H9 (cell line): ENCODE measurements around the gene BAG3. TPM values are rescaled to one million over a fixed set of nuclear protein-coding genes. Genes with fewer than 3 reads are reported as not detected.

Experiments
- DNase-seq: peaks from one replicate; pipeline ENCODE4 v3.0.0-alpha.2; 2017
- H2AFZ ChIP-seq: one replicate; pipeline ENCODE4 v1.6.1; 2013; ENCODE audit warnings: mild to moderate bottlenecking, low read length, control low read depth, moderate library complexity
- H2AK5ac ChIP-seq: 2 replicates; pipeline ENCODE4 v1.6.1; 2013; ENCODE audit warnings: low read length, control low read depth, mixed read lengths; ENCODE audit not compliant: insufficient read length
- H2BK120ac ChIP-seq: one replicate; pipeline ENCODE4 v1.6.1; 2013; ENCODE audit warnings: low read depth, mild to moderate bottlenecking, low read length, control low read depth, inconsistent platforms; ENCODE audit not compliant: poor library complexity, severe bottlenecking
- H2BK12ac ChIP-seq: 2 replicates; pipeline ENCODE4 v1.6.1; 2013; ENCODE audit warnings: low read length, control low read depth, mixed read lengths, low read depth; ENCODE audit not compliant: insufficient read length
- H2BK15ac ChIP-seq: 2 replicates; pipeline ENCODE4 v1.6.1; 2013; ENCODE audit warnings: low read depth, low read length, control low read depth
- H2BK20ac ChIP-seq: one replicate; pipeline ENCODE4 v1.6.1; 2013; ENCODE audit warnings: low read depth, mild to moderate bottlenecking, low read length, control low read depth, inconsistent platforms; ENCODE audit not compliant: poor library complexity, severe bottlenecking
- H2BK5ac ChIP-seq: 2 replicates; pipeline ENCODE4 v1.6.1; 2013; ENCODE audit warnings: low read length, control low read depth, mixed read lengths; ENCODE audit not compliant: insufficient read length
- H3K14ac ChIP-seq: 2 replicates; pipeline ENCODE4 v1.6.1; 2013; ENCODE audit warnings: low read length, control low read depth; ENCODE audit not compliant: insufficient read depth
- H3K18ac ChIP-seq: 2 replicates; pipeline ENCODE4 v1.6.1; 2013; ENCODE audit warnings: low read depth, mild to moderate bottlenecking, mixed read lengths, low read length, control low read depth; ENCODE audit not compliant: insufficient read length
- H3K23ac ChIP-seq: 2 replicates; pipeline ENCODE4 v1.6.1; 2013; ENCODE audit warnings: low read length, control low read depth, mixed read lengths, low read depth; ENCODE audit not compliant: insufficient read length
- H3K23me2 ChIP-seq: 2 replicates; pipeline ENCODE4 v1.6.1; 2013; ENCODE audit warnings: low read depth, mild to moderate bottlenecking, mixed read lengths, low read length, control low read depth; ENCODE audit not compliant: insufficient read length, poor library complexity, severe bottlenecking
- H3K27ac ChIP-seq: 2 replicates; pipeline ENCODE4 v1.5.1; 2013; ENCODE audit warnings: low read length, control low read depth, mixed read lengths, low read depth; ENCODE audit not compliant: insufficient read length
- H3K27me3 ChIP-seq: 2 replicates; pipeline ENCODE4 v1.6.1; 2013; ENCODE audit warnings: low read length, control low read depth, inconsistent platforms; ENCODE audit not compliant: insufficient read depth
- H3K4ac ChIP-seq: 2 replicates; pipeline ENCODE4 v1.6.1; 2013; ENCODE audit warnings: low read depth, mild to moderate bottlenecking, control low read depth, inconsistent platforms, low read length, moderate library complexity
- H3K4me1 ChIP-seq: 2 replicates; pipeline ENCODE4 v1.6.1; 2013; ENCODE audit warnings: low read length, control low read depth, inconsistent platforms; ENCODE audit not compliant: insufficient read depth
- H3K4me2 ChIP-seq: 2 replicates; pipeline ENCODE4 v1.6.1; 2013; ENCODE audit warnings: low read length, control low read depth, mixed read lengths; ENCODE audit not compliant: insufficient read length, insufficient read depth
- H3K56ac ChIP-seq: 2 replicates; pipeline ENCODE4 v1.6.1; 2013; ENCODE audit warnings: low read depth, mild to moderate bottlenecking, mixed read lengths, low read length, control low read depth; ENCODE audit not compliant: insufficient read length
- H3K79me1 ChIP-seq: 2 replicates; pipeline ENCODE4 v1.6.1; 2013; ENCODE audit warnings: low read depth, mild to moderate bottlenecking, moderate library complexity, low read length, control low read depth, inconsistent platforms; ENCODE audit not compliant: insufficient read depth, poor library complexity, severe bottlenecking
- H3K79me2 ChIP-seq: 2 replicates; pipeline ENCODE4 v1.6.1; 2013; ENCODE audit warnings: low read length, control low read depth, inconsistent platforms; ENCODE audit not compliant: insufficient read depth
- H3K9ac ChIP-seq: 2 replicates; pipeline ENCODE4 v1.6.1; 2013; ENCODE audit warnings: low read length, control low read depth, mixed read lengths; ENCODE audit not compliant: insufficient read length; ENCODE audit errors: extremely low read depth
- H3K9me3 ChIP-seq: one replicate; pipeline ENCODE4 v1.6.1; 2013; ENCODE audit warnings: low read depth, low read length, inconsistent platforms; ENCODE audit not compliant: control insufficient read depth
- H3T11ph ChIP-seq: one replicate; pipeline ENCODE4 v1.6.1; 2013; ENCODE audit warnings: mild to moderate bottlenecking, low read length, control low read depth, inconsistent platforms
- H4K20me1 ChIP-seq: one replicate; pipeline ENCODE4 v1.6.1; 2013; ENCODE audit not compliant: control insufficient read depth, insufficient read length, insufficient read depth
- H4K5ac ChIP-seq: 2 replicates; pipeline ENCODE4 v1.6.1; 2013; ENCODE audit warnings: low read depth, mild to moderate bottlenecking, mixed read lengths, low read length, control low read depth; ENCODE audit not compliant: insufficient read length
- H4K8ac ChIP-seq: replicated peaks from 2 replicates; pipeline ENCODE4 v1.6.1; 2013; ENCODE audit warnings: low read length, control low read depth, mixed read lengths, low read depth; ENCODE audit not compliant: insufficient read length
- H4K91ac ChIP-seq: 2 replicates; pipeline ENCODE4 v1.6.1; 2013; ENCODE audit warnings: low read depth, mild to moderate bottlenecking, moderate library complexity, mixed read lengths, low read length, control low read depth; ENCODE audit not compliant: insufficient read length
- H3K27ac Mint-ChIP-seq, 3 experiments: 2 replicates in 2 of 3; 3 replicates in 1 of 3; pipeline ENCODE4 v1.8.0; 2020 to 2021; ENCODE audit warnings: mixed read lengths in 3 of 3, mild to moderate bottlenecking in 1 of 3, moderate library complexity in 1 of 3
- H3K27me3 Mint-ChIP-seq: 2 replicates; pipeline ENCODE4 v1.8.0; 2021; ENCODE audit warnings: low read depth, mild to moderate bottlenecking, moderate library complexity, mixed read lengths
- H3K36me3 Mint-ChIP-seq, 3 experiments: 2 replicates in 2 of 3; 3 replicates in 1 of 3; pipeline ENCODE4 v1.8.0; 2020 to 2021; ENCODE audit warnings: low read depth in 3 of 3, mixed read lengths in 3 of 3; ENCODE audit not compliant: insufficient read depth in 1 of 3
- H3K4me1 Mint-ChIP-seq, 2 experiments: 2 replicates each; pipeline ENCODE4 v1.8.0; 2020; ENCODE audit warnings: mixed read lengths in 2 of 2
- H3K4me3 Mint-ChIP-seq, 2 experiments: 2 replicates in 1 of 2; 3 replicates in 1 of 2; pipeline ENCODE4 v1.8.0; 2020 to 2021; ENCODE audit warnings: mild to moderate bottlenecking in 2 of 2, mixed read lengths in 2 of 2, moderate library complexity in 1 of 2
- H3K9me3 Mint-ChIP-seq, 2 experiments: 2 replicates in 1 of 2; 3 replicates in 1 of 2; pipeline ENCODE4 v1.8.0; 2020; ENCODE audit warnings: mild to moderate bottlenecking in 2 of 2, mixed read lengths in 2 of 2, moderate library complexity in 1 of 2
- CTCF ChIP-seq: fragments of 200-600 bp; sonication (generic); conservative IDR thresholded peaks from 3 replicates; pipeline ENCODE4 v1.8.0; 2021; ENCODE audit warnings: antibody characterized with exemption, mild to moderate bottlenecking
- WGBS: extraction: QIAGEN DNeasy Blood & Tissue Kit; methylation state at CpG from one replicate; pipeline ENCODE4 v1.1.7; 2013; ENCODE audit warnings: missing lambda C conversion rate, low lambda C conversion rate, mixed read lengths; ENCODE audit not compliant: insufficient read length; ENCODE audit errors: extremely low coverage; 5-methylcytosine and 5-hydroxymethylcytosine counted together
- total RNA-seq: library from RNA; stranded (reverse); gene quantifications from 2 replicates; pipeline ENCODE4 v1.2.1, GENCODE V29; 2021

The BAG3 gene
- total RNA-seq, 1 experiment from 2014 or later, result 11.4 TPM

- no peak overlapping the region for H2BK15ac ChIP-seq
- Mint-ChIP-seq H3K9me3 (no peaks in the 10 kb centered on the region), H3K27me3 (no peaks in the 10 kb centered on the region), H3K4me3 (no peak overlapping the region), H3K27ac (no peak overlapping the region), H3K4me1 (peaks cover 5 to 7% of the 10 kb centered on the region in 2 experiments), H3K36me3 (peaks cover 25 to 47% (median 46%) of the 10 kb centered on the region in 3 experiments)
- H3K23me2 ChIP-seq, result no peaks in the 10 kb centered on the region
- no peak overlapping the region for H2BK20ac ChIP-seq
- H3K9me3 ChIP-seq, result no peaks in the 10 kb centered on the region
- H3K79me2 ChIP-seq, result no peaks in the 10 kb centered on the region
- no peak overlapping the region for H3K4me2 ChIP-seq
- H2BK5ac ChIP-seq, result no peak overlapping the region
- H3K27ac ChIP-seq, result no peak overlapping the region
- no peak overlapping the region for H3K23ac ChIP-seq
- no peak overlapping the region for H2AFZ ChIP-seq
- no peaks in the 10 kb centered on the region for H3K79me1 ChIP-seq
- H4K91ac ChIP-seq, result no peak overlapping the region
- H3K56ac ChIP-seq, result no peak overlapping the region
- TF ChIP-seq CTCF, result no peak
- H2BK12ac ChIP-seq, result no peak overlapping the region
- no peak overlapping the region for H3T11ph ChIP-seq
- no peak for DNase-seq
- no peak overlapping the region for H4K5ac ChIP-seq
- H3K4me1 ChIP-seq, result no peaks in the 10 kb centered on the region
- H3K14ac ChIP-seq, result no peak overlapping the region
- H4K20me1 ChIP-seq, result no peaks in the 10 kb centered on the region
- H3K18ac ChIP-seq, result no peak overlapping the region
- H3K4ac ChIP-seq, result no peak overlapping the region
- no peak overlapping the region for H2AK5ac ChIP-seq
- H3K27me3 ChIP-seq, result no peaks in the 10 kb centered on the region
- no peak overlapping the region for H2BK120ac ChIP-seq
- H4K8ac ChIP-seq, result no peak overlapping the region
- no CpG with 5 or more reads among the region's 9 CpGs for WGBS
- no peak overlapping the region for H3K9ac ChIP-seq
Measured at GRCh38 chr10:119675483-119676170, 24.4 kb downstream of the BAG3 start.
